ENCODE measurements around the gene AGBL2. TPM values are rescaled to one million over a fixed set of nuclear protein-coding genes. Genes with fewer than 3 reads are reported as not detected.

Gene AGBL2
- total and polyA plus RNA-seq, 2 donors (not counting 3 experiments of a cell fraction or from before 2014, with no cell fraction given) = 0.08 to 0.86 TPM

- POLR2A ChIA-PET = no interaction called here
Measured at GRCh38 chr11:47609675-47610074, 105.5 kb downstream of the AGBL2 start.

More at GRCh38 chr11:47609675-47610074, 105.5 kb downstream of the AGBL2 start:
- intact Hi-C loops (cut with micrococcal nuclease) (no loop called here), dilution Hi-C loops (cut with MboI; ENCODE audit: extremely low pct_ligation_motif_present, low sequenced_read_pairs) (no loop called here)
- Histone ChIP-seq H3K9me1 (replicated peaks; ENCODE audit: control insufficient read depth, extremely low read depth, insufficient read depth, low read length) (no peaks in the 10 kb centered on the region), H3K4me1 (ENCODE audit: control insufficient read depth, extremely low read depth, insufficient read depth, low read length) (no peaks in the 10 kb centered on the region), H3K27me3 (ENCODE audit: control insufficient read depth in 2 of 2, insufficient read depth in 2 of 2, low read length in 2 of 2) (peaks cover 0 to 3% of the 10 kb centered on the region in 2 experiments), H2AFZ (ENCODE audit: low read depth, low read length) (no peak overlapping the region), H3K4me2 (ENCODE audit: insufficient read depth, low read length) (no peak overlapping the region), H3K27ac (ENCODE audit: insufficient read depth, low read depth, low read length) (no peak overlapping the region), H3K9me3 (replicated peaks; ENCODE audit: control insufficient read depth, insufficient read depth, low read length) (no peaks in the 10 kb centered on the region), H3K79me2 (ENCODE audit: control insufficient read depth, insufficient read depth, low read length) (no peaks in the 10 kb centered on the region), H3K9ac (replicated peaks; ENCODE audit: extremely low read depth, insufficient read depth, low read length) (no peak overlapping the region), H3K36me3 (ENCODE audit: control insufficient read depth in 2 of 2, extremely low read depth in 1 of 2, insufficient read depth in 2 of 2, low read length in 2 of 2) (no peaks in the 10 kb centered on the region), H4K20me1 (replicated peaks; ENCODE audit: control insufficient read depth, extremely low read depth, insufficient read depth, low read length) (no peaks in the 10 kb centered on the region), H3K4me3 (replicated peaks in 1 of 3; ENCODE audit: insufficient read depth in 1 of 3, low read depth in 1 of 3, low read length in 3 of 3) (no peak overlapping the region)
- DNase-seq (ENCODE audit: low read depth, low spot score) = no peak
- CTCF ChIA-PET = no interaction called here
- TF ChIP-seq JUN (IDR thresholded peaks at IDR 0.05; ENCODE audit: borderline replicate concordance, insufficient read depth, insufficient read length, low read depth) = no peak
- no peak for FAIRE-seq
- BruUV-seq (replicated peaks) = no TSS peak

Small RNA genes lying within 50 kb of the gene (small RNA-seq; reads per million reads assigned to genes)
- gene RF00019 (ENCODE audit: insufficient read depth, insufficient read length, low read depth, low replicate concordance) = not detected

Other genes starting within 250 kb of the AGBL2 start
- 113 and 120 TPM in 2 replicates for gene CELF1, start 162.2 kb downstream of the AGBL2 start, total RNA-seq
- 58.9 and 66.3 TPM in 2 replicates for gene CELF1, start 162.2 kb downstream of the AGBL2 start, polyA plus RNA-seq
- gene PTPMT1, start 149.8 kb downstream of the AGBL2 start, total RNA-seq = 44.6 and 46.6 TPM in 2 replicates
- 83.1 and 96.9 TPM in 2 replicates for gene PTPMT1, start 149.8 kb downstream of the AGBL2 start, polyA plus RNA-seq
- gene KBTBD4, start 136.4 kb downstream of the AGBL2 start, total RNA-seq = 16.3 and 16.6 TPM in 2 replicates
- 23.2 and 24.9 TPM in 2 replicates for gene KBTBD4, start 136.4 kb downstream of the AGBL2 start, polyA plus RNA-seq
- 91.8 and 99.7 TPM in 2 replicates for gene NDUFS3, start 136.3 kb downstream of the AGBL2 start, total RNA-seq
- 149 and 169 TPM in 2 replicates for gene NDUFS3, start 136.3 kb downstream of the AGBL2 start, polyA plus RNA-seq
- not detected in 2 replicates for gene FAM180B, start 128.7 kb downstream of the AGBL2 start, total RNA-seq
- not detected in 2 replicates for gene FAM180B, start 128.7 kb downstream of the AGBL2 start, polyA plus RNA-seq
- gene C1QTNF4, start 121.0 kb downstream of the AGBL2 start, total RNA-seq = 1.7 and 1.8 TPM in 2 replicates
- 5.4 and 7.5 TPM in 2 replicates for gene C1QTNF4, start 121.0 kb downstream of the AGBL2 start, polyA plus RNA-seq
- 134 and 138 TPM in 2 replicates for gene MTCH2, start 72.8 kb downstream of the AGBL2 start, total RNA-seq
- 111 and 144 TPM in 2 replicates for gene MTCH2, start 72.8 kb downstream of the AGBL2 start, polyA plus RNA-seq
- 121 and 130 TPM in 2 replicates for gene FNBP4, start 52.0 kb upstream of the AGBL2 start, total RNA-seq
- 114 and 121 TPM in 2 replicates for gene FNBP4, start 52.0 kb upstream of the AGBL2 start, polyA plus RNA-seq
- gene NUP160, start 133.0 kb upstream of the AGBL2 start, total RNA-seq = 35.1 and 39.6 TPM in 2 replicates
- gene NUP160, start 133.0 kb upstream of the AGBL2 start, polyA plus RNA-seq = 12.5 and 15.4 TPM in 2 replicates